NCI-H69 (cell line): Measurements from ENCODE around the gene MYB.

Source experiments
- DNase-seq: peaks from one replicate; lab custom pipeline; 2025; lab: John Stamatoyannopoulos, UW

Gene MYB

GRCh38 chr6:135188718-135189117, 7.6 kb downstream of the MYB start:
- DNase-seq = no peak

DNA sequence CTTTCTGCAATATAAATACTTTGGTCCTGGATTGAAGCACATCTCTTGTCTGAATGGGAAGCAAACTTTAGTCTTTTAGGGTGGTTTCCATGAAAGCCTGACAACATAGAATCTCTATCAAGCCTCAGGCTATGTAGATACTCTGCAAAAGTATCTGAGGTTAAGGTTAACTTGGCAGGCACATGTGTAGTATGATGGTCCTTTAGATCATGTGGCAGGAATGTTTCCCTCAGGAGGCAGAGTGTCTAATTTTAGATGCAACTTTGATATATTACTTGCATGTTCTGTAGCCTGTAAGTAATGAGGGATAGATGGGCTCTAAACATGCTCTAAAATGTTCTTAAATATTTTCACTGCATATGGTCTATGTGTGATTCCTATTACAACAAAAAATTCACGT, 8.2 kb downstream of the MYB start:
- DNase-seq = no peak

DNA sequence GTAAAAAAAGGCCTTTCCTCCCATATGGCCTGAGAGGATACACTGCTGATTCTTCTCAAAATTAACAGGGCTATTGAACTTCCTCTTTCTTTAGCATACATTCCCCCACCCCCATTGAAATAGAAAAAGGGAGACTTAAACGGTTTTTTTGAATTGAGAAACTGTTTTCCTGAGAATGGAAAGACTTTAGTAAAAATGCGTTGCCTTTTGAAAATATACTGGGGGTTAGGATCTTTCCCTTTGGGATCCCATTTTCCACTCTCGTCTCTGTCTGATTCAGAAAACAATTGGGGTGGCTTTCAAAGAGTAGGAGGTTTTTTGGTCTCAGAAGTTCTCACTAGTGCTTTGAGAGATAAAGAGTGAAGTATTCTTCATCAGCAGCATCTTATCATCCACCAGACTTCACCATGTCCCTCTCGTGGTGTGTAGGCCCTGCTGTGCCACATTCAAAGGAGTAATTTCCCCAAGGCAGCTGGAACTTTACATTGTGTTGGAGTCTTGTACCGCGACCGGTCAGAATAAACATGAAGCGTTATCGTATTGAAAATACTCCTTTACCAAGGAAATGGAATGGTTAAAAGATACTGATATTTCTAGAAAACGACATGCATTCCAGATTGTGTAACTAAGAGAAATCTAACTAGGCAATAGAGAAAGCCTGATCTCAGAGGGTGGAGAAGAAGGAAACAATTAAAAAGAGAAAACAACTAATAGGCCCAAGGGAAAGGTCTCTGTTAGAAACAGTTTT, 10.6 kb downstream of the MYB start:
- DNase-seq = no peak

- no peak for DNase-seq
Observed at GRCh38 chr6:135192256-135193174, 11.4 kb downstream of the MYB start.

- no peak for DNase-seq
Observed at GRCh38 chr6:135193221-135193620, 12.1 kb downstream of the MYB start.

DNA sequence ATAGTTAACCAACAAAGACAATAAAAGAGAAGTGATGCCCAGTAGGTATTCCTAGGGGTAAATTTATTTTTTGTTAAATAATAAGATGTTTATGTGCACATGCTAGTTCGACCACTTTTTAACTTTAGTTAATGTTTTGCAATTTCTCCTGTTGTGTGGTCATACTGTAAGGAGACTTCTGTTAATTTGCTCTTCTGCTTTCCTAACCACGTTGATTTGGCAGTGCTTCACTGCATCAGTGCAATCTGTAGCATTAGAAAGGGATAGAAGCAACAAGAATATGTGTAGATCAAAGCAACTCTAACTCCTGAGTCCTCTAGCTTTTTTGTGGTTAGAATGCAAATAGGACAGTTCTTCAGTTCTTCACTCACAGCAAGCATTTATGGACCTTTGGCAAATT, 13.9 kb downstream of the MYB start:
- no peak for DNase-seq

- DNase-seq = no peak
Observed at GRCh38 chr6:135195522-135195921, 14.4 kb downstream of the MYB start.

- no peak for DNase-seq
Observed at GRCh38 chr6:135196739-135197510, 15.8 kb downstream of the MYB start.

DNA sequence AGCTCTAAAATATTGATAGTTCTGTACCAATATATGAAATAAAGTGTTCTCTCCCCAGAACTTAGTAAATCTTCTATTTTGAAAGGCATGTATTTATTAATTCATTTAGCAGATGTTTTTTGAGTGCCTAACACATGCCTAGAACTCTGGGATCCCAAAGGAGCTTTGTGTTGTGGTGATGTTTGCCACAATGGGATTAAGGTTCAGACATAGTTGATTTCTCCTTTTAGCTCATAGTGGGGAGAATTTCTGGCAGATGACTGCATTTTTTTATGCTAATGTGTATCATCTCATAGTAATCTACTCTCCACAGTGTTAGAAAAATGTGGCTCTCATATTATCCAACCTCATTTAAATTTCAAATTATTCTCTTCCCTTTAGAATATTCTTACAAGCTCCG, 21.7 kb downstream of the MYB start:
- no peak for DNase-seq

DNA sequence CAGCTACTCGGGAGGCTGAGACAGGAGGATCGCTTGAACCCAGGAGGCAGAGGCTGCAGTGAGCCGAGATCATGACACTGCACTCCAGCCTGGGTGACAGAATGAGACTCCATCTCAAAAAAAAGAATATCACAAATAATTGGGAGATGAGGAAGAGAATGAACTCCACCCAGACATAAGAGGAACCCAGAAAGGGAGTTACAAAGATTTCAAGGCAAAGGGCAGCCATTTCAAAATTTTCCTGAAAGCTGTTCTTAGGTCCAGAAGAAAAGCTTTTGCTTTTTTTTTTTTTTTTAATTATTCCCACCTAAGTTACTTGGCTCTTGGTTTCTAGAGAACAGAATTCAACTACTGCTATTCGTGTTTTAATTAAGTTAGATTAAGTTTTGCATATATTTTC, 23.8 kb downstream of the MYB start:
- no peak for DNase-seq

DNA sequence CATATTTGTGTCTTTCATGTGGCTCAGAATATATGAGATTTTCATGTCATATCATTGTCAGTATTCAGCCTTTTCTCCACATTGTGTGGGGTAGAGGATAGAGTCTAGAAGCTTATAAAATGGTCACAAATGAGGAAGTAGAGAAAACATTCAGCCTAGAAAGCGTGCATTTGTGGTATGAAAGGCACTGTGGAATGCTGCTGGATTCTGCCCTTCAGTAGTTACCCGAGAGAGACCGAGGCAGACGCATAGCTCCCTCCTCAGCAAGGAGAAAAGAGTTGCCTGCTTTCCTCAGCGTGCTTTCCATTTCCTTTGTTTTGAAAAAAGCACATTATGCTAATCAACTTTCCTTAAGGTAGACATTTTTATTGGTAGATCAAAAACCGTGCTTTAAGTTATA, 28.7 kb downstream of the MYB start:
- no peak for DNase-seq

- DNase-seq = no peak
Observed at GRCh38 chr6:135210632-135211305, 29.7 kb downstream of the MYB start.

DNA sequence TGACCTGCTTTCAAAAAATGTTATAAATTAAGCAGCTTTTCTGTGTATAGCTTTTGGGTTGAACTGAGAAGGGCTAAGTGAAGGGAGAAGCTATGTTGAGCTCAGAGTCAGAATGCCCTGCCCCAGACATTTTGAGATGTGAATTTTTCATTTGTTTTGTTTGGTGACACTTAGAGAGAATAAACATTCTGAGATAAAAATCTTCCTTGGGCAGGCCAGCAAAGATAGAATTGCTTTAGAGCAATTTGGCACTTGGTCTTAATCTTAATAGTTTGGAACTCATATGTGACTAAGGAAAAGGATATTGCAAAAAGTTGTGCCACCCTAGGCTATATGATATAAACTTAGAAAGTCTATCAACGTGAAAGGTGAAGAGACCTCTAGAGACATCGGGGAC, 30.2 kb downstream of the MYB start:
- DNase-seq = no peak

DNA sequence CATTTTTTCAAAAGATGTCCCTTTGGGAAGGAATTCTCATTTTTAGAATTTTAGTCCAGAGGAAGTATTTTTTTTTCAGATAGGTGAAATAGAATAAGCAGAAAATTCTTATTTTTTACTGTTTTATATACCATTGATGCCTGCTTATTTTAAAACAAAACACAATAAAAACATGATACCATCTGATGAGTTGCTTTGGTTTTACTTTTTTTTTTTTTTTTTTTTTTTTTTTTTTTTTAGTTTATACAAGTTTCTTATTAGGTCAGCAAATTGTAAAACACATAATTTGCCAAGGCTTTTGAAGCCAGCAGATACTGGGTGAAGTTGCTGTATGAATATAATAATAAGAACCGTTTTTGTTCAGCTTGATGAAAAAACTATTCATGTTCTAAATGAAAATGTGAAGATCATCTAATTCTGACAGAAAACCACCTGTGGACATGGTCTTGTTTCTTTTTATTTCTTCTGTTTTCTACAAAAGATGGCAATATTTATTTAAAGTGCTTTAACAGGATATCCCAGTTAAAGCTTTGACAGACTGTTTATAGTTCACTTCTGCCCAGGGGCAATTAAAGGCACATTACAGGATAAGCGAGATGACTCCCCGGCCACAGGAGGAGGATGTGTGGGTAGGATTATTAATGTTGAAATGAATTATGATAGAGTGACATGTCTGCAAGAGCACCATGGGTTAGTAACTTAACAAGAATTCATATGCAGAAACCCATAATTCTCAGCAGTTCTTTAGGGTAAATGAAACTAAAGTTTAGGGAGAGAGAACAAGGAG, 31.1 kb downstream of the MYB start:
- DNase-seq = peak; percentile 10

- DNase-seq = no peak
Observed at GRCh38 chr6:135212935-135213334, 31.8 kb downstream of the MYB start.

DNA sequence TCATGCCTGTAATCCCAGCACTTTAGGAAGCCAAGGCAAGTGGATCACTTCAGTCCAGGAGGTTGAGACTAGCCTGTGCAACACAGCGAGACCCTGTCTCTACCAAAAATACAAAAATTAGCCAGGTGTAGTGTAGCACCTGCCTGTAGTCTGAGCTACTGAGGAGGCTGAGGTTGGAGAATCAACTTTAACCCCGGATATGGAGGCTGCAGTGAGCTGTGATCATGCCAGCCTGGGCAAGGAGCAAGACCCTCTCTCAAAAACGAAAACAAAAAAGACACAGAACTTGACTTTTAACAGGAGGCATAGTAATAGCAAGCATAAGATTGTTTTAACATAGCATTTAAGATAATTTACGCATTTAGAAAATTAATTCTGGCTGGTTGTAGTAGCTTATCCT, 32.5 kb downstream of the MYB start:
- DNase-seq = no peak

- DNase-seq = no peak
Observed at GRCh38 chr6:135215160-135215559, 34.1 kb downstream of the MYB start.

DNA sequence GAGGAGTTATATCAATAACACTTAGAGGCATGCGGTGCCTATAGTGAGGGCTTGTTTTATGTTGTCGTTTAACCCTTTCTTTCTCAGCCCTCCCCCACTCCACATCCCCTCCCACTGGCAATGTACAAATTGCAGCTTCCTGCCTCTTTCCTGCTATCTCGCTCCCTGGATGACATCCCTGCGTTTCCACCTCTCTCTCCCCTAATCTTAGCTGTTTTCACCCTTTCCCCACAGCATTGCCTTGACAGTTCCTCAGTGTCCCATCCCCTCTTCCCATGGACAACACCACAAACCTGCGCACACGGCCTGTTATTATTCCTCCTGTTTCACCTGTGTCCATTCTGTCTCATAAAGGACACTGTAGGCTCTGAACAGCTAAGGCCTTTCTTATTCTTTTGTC, 34.5 kb downstream of the MYB start:
- DNase-seq = no peak

DNA sequence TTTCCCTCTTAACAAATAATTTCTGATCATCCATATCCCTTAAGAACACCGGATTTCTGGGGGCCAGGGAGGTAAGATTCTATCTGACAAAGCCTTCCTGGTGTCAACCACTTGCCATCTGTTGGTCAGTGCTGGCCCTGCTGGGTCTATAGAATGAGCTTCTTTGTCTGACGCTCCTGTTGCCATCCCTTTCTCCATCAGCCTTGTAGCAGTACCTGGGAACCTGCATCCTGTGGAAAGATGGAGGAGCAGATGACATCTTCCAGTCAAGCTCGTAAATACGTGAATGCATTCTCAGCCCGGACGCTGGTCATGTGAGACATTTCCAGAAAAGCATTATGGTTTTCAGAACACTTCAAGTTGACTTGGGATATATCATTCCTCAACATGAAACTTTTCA, 36.6 kb downstream of the MYB start:
- no peak for DNase-seq

DNA sequence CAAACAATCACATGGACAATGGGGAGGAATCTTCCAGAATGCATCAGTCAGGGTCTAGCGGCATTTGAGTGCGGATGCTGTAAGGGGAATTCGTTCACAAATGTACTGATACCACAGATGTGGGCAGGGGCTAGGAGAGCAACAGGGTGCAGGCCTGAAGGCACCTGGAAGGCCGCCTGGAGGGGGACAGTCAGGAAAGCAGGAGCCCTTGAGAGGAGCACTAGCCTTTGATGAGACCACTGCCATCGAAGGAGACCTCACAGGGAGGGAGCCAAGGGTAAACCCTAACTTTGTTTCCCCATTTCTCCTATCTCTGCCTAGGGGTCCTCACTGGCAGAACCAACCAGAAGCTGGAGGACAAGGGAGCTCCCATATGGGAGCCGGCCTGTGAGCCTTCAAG, 38.2 kb downstream of the MYB start:
- no peak for DNase-seq

DNA sequence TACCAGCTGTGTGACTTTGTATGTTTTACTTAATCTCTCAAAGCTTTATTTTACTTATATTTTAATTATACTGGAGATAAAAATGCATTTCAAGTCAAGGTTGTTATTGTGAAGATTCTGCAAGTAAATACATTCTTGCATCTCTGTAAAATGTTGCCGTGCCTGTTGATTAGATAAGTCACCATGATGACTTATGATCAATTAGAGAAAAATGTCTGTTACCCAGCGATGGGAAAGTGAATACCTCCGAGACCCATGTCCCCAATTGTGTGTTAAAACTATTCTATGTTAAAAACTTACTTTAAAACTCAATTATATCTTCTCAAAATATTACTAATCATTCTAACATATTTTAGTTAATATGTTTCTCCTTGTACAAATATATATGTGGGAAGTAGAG, 39.9 kb downstream of the MYB start:
- DNase-seq = no peak
